GM12873 (cell line): Measurements from ENCODE around the gene GRB10.

ENCODE experiments used
- CTCF ChIP-seq: IDR thresholded peaks from 2 replicates; pipeline ENCODE4 v1.5.1; 2012; ENCODE audit warnings: low read depth, mild to moderate bottlenecking, moderate library complexity, low read length, control low read depth; ENCODE audit not compliant: insufficient read depth; ENCODE audit errors: missing control alignments

GRB10 gene

DNA sequence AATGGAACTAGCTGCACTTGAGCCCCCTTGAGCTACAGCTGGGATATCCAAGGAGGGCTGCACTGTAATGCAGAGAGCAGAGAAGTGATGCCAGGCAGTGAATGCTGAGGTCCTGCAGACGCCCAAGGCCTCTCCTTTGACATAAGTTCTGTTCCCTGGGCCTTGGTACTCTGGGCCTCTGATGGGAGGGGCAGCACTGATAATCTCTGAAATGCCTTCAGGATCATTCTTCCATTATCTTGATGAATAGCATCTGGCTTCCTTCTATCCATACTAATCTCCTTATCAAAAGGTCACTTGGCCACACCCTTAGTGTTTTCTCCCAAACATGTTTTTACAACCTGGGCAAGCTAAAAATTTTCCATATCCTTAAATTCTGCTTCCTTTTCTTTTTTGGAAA lies 6.9 kb downstream of the GRB10 start:
- no peak for TF ChIP-seq CTCF

DNA sequence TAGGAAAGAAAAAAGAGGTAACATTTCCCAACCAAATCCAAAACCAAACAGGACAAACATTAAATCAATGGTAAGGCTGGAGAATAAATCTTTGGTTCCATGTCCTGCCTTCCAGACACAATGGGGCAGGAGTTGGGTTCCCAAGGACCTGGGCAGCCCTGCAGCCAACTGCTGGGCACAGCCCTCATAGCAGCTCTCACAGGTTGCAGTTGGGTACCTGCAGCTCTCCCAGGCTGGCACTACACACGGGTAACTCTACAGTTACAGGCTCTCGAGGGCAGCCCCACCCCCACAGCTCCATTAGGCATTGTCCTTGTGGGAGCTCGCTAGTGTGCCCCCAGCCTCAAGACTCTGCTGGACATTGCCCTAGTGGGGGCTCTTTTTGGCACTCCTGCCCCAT lies 7.5 kb downstream of the GRB10 start:
- TF ChIP-seq CTCF, result no peak

GRCh38 chr7:50774319-50774718 lies 8.4 kb downstream of the GRB10 start:
- TF ChIP-seq CTCF, result no peak

DNA sequence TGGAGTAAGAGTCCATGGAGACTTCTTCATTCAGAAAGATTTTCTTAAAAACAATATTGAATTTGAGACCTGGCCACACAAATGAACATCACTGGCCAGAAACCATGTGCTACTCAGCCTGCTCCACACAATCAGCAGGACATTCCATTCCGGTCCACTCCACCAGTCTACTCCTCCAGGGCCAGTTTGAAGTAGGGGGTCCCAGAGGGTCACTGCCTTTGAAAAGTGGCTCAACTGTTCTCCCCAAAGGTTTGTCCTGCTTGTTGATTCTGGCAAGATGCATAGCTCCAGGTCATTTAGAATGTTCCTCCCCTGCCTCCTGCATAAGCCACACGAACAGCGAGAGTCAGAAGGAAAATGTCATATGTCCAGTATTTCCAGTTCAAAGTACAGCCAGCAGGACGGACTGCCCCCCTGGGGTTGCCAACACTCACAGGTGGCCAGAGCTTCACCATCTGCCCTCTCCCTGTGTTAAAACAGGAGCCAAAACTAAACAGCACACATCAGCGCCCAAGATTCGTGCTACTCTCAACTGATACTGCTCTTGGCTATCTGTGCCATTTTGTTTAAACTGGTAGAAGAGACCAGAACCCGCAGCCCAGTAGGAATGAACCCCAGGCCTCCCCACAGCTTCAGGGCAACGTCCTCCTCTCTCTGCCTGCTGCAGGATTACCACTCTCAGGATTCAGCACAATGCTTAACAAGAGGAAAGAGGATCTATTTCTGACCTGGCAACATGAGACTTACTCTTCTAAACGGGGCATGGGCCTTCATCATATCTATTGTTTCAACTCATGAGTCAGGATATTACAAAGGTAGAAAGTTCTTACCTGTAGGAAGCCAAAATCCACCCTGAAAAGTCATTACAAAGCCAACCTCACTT lies 11.3 kb downstream of the GRB10 start:
- no peak for TF ChIP-seq CTCF

DNA sequence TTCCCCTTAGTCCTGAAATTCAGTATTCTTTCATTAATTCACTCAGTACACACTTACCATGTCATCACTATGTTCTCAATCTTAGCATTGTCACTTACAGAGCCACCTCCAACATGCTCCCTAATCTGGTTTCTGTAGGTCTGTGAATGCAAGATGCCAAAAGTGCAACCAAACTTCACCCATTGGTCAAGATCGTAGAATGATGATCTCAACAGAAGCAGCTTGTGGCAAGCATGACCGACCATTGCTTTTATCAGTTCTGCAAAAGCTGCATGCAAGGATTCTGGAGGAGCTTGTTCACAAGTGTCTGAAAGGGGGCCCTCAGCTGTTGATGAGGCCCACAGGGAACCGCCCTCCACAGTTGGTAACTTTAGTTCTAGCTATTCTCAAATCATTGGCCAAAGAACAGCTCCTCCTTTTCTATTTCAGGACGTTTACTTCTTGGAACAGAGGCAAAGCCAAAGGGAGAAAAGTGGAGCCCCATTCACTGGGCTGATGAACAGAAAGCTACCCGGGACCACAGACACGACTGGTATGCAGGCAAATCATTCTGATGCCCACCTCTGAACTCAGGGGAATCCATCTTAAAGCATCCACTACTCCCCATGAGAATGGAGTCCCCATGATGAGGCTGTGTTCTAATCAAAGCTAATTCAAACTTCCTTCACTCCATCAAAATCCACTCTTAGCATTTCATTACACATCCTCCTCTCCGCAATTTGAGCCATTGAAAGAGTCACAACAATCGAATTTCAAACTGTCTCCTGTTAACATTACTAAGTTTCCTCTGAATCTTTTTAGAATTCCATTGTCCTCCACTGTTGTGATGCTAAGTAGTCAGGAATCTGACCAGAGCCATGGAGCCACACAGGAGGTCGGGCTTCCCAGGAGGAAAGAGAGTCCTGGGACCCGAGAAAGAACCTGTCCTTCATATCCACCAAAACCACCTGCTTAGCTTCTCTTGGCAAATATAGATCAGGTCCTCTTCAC lies 13.9 kb downstream of the GRB10 start:
- TF ChIP-seq CTCF, result no peak

DNA sequence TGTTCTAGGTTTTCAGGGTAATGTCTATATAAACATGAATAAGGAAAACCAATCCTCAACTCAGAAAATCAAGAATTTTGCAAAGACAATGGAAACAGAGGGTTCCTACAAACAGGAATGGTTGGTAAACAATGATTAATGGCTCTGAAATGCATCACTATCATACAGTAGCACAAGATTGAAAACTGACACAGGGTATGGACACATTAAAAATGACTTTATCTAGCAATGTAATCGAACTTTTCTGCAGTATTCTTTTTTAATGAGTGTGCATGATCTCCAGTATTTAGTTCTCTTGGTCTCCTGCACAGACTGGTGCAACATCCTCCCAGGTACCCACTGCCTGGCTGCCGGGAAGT lies 15.9 kb downstream of the GRB10 start:
- TF ChIP-seq CTCF, result no peak
